Lower leg skin (tissue), 4 donors: ENCODE measurements around the gene SSTR3. TPM values are rescaled to one million over a fixed set of nuclear protein-coding genes. Genes with fewer than 3 reads are reported as not detected.
A peak's percentile ranks its signal among the peaks of the same experiment; 100 is the strongest.
"Not testable (repeated sequence)": the region's sequence is repeated elsewhere in the genome, so short reads cannot be mapped to it uniquely, and the experiment has no call there.

ENCODE experiments used
- DNase-seq, 2 donors: peaks; one replicate each; pipeline ENCODE4 v3.0.0-alpha.2; 2019; ENCODE audit warnings: low spot score in 2 of 2
- H3K4me3 ChIP-seq: fragments of 200-600 bp; sonication (generic); 2 replicates; pipeline ENCODE4 v1.5.1; 2017; ENCODE audit warnings: mild to moderate bottlenecking, low read depth; ENCODE audit not compliant: poor library complexity, severe bottlenecking
- POLR2A ChIP-seq, 2 donors: fragments of 450-650 bp; IDR thresholded peaks; one replicate each; pipeline ENCODE4 v1.6.1; 2016 to 2017; ENCODE audit warnings: antibody characterized with exemption in 2 of 2, mild to moderate bottlenecking in 1 of 2, moderate library complexity in 1 of 2
- WGBS, 2 donors: methylation state at CpG; one replicate each; pipeline ENCODE4 v1.1.5; 2018; 5-methylcytosine and 5-hydroxymethylcytosine counted together
- intact Hi-C: fragments of 100-400 bp; cut with DNase I; formaldehyde crosslinking; loops from one replicate; pipeline ENCODE4 v1.15.0; 2023; ENCODE audit warnings: low total_unique reads
- total RNA-seq, 4 donors: library from RNA; depleted of rRNA; stranded (reverse); fragments of >200 nt; gene quantifications; one replicate each; pipeline ENCODE4 v1.1.0, GENCODE V29; 2016
- TF ChIP-seq, protein P1 (sequence below), 3 donors: fragments of 450-650 bp; IDR thresholded peaks; one replicate each; pipeline ENCODE4 v1.5.1; 2016; ENCODE audit warnings: antibody characterized with exemption in 3 of 3, mild to moderate bottlenecking in 3 of 3, moderate library complexity in 2 of 3

SSTR3 gene
- total RNA-seq, 4 donors from 2014 or later, result not detected

- 87 to 91% methylated on average over 5 of the region's 5 CpGs for WGBS, 2 donors
- TF ChIP-seq POLR2A (IDR thresholded peaks at IDR 0.05), result no peak
- TF ChIP-seq, protein P1, sequence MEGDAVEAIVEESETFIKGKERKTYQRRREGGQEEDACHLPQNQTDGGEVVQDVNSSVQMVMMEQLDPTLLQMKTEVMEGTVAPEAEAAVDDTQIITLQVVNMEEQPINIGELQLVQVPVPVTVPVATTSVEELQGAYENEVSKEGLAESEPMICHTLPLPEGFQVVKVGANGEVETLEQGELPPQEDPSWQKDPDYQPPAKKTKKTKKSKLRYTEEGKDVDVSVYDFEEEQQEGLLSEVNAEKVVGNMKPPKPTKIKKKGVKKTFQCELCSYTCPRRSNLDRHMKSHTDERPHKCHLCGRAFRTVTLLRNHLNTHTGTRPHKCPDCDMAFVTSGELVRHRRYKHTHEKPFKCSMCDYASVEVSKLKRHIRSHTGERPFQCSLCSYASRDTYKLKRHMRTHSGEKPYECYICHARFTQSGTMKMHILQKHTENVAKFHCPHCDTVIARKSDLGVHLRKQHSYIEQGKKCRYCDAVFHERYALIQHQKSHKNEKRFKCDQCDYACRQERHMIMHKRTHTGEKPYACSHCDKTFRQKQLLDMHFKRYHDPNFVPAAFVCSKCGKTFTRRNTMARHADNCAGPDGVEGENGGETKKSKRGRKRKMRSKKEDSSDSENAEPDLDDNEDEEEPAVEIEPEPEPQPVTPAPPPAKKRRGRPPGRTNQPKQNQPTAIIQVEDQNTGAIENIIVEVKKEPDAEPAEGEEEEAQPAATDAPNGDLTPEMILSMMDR (IDR thresholded peaks at IDR 0.05), result no peak
- intact Hi-C loops, result no loop called here
- peak in 1 of 2 donors; percentile 12 for DNase-seq
- no peak overlapping the region for H3K4me3 ChIP-seq
Measured at GRCh38 chr22:37171662-37172061, 40.6 kb downstream of the SSTR3 start.

- H3K4me3 ChIP-seq, intact Hi-C loops: not testable (repeated sequence)
- DNase-seq, result peak in 1 of 2 donors; percentile 70
- 86 to 88% methylated on average over 16 of the region's 16 CpGs for WGBS, 2 donors
Measured at GRCh38 chr22:37170689-37171405, 41.4 kb downstream of the SSTR3 start.

DNA sequence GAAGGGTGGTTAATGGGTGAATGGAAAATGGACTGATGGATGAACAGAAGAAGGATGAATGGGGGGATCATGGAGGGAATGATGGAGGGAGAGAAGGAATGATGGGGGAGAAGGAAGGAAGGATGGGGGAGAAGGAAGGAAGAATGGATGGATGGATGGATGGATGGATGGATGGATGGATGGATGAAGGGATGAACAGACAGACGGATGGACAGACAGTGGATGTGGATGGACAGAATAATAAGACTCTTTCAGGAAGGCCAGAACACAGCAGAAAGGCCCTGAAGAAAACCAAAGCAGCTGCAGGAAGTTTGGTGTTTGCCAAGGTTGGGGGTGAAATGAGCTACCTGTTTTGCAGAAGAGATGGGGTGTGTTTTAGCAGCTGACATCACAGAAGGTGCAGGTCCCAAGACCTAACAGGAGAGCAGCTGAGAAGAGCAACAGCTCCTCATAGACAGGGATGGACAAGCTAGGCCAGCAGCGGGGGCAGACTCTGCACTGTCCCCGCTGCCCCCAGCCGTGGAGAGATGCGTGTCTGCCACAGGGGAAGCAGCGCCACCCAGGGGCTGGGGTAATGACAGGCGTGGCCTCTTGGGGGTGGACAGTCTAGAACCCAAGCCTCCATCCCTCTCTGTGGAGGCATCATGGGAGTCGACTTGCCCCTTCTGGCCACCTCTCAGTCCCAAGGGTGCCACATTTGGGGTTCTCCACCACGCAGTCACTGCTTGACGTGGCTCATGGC, 42.2 kb downstream of the SSTR3 start:
- intact Hi-C loops, result no loop called here
- WGBS, 2 donors, result 86 to 88% methylated on average over 10 of the region's 10 CpGs
- peak in 1 of 2 donors; percentile 84 for DNase-seq

GRCh38 chr22:37169406-37169805, 42.9 kb downstream of the SSTR3 start:
- no peak overlapping the region for H3K4me3 ChIP-seq
- TF ChIP-seq, protein P1 (IDR thresholded peaks at IDR 0.05), result no peak
- TF ChIP-seq POLR2A (IDR thresholded peaks at IDR 0.05), result no peak
- DNase-seq, result peak in 1 of 2 donors; percentile 83
- 91 to 95% methylated on average over 8 of the region's 8 CpGs for WGBS, 2 donors
- intact Hi-C loops, result no loop called here

More for the DNA sequence above, 42.2 kb downstream of the SSTR3 start:
- no peak overlapping the region for H3K4me3 ChIP-seq
- TF ChIP-seq POLR2A (IDR thresholded peaks at IDR 0.05), result no peak
- TF ChIP-seq, protein P1 (IDR thresholded peaks at IDR 0.05), result no peak

DNA sequence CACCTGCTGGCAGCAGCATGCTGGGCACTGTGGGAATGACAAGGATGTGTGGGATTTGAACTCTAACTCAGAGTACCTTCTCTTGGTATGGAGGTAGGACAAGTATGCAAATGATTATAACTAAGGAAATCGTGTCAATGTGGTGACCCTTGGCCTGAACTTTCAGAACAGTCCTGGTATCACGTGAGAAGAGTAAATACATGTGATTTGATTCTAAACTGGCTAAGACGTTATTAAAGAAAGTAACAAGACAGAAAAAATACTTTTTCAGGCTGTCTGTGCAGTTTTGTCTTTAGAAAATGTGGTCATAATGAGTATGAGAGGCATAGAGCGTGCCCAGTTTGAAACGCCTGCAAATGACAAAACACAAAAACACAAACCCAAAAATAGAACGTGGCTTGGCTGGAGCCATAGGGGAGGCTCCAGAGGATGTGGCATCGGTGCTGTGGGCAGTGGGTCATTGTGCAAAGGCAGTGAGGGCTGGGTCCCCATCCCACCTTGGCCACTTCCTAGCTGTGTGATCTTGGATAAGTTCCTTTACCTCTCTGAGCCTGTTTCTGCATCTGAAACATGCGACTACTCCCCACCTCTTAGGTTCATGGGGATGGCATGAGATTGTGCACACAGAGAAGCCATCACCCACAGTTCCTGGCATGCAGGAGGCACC, 44.2 kb downstream of the SSTR3 start:
- 56 to 61% methylated on average over 8 of the region's 8 CpGs for WGBS, 2 donors
- H3K4me3 ChIP-seq, result no peak overlapping the region
- TF ChIP-seq, protein P1 (IDR thresholded peaks at IDR 0.05), result no peak
- no peak for TF ChIP-seq POLR2A (IDR thresholded peaks at IDR 0.05)
- peak in 1 of 2 donors; percentile 53 for DNase-seq
- intact Hi-C loops, result no loop called here
